RWPE2 (cell line): ENCODE measurements around the gene ST7.

Experiments used
- ATAC-seq: fragments of 200-7000 bp; cut with Tn5 transposase; 3 replicates; pipeline ENCODE4 v1.9.1; 2021; ENCODE audit warnings: low read depth
- DNase-seq: peaks from one replicate; pipeline ENCODE4 v3.0.0-alpha.2; 2020; ENCODE audit warnings: low spot score
- H3K27ac ChIP-seq: fragments of 450-650 bp; 2 replicates; pipeline ENCODE4 v1.5.1; 2017; ENCODE audit warnings: mild to moderate bottlenecking; ENCODE audit not compliant: poor library complexity, severe bottlenecking
- H3K27me3 ChIP-seq: fragments of 250-450 bp; sonication (Bioruptor Pico); 2 replicates; pipeline ENCODE4 v1.5.1; 2021; ENCODE audit warnings: mild to moderate bottlenecking, moderate library complexity; ENCODE audit not compliant: insufficient read depth, poor library complexity, severe bottlenecking
- H3K36me3 ChIP-seq: fragments of 250-450 bp; sonication (Bioruptor Pico); 2 replicates; pipeline ENCODE4 v1.5.1; 2020; ENCODE audit warnings: low read depth, mild to moderate bottlenecking, moderate library complexity
- H3K4me1 ChIP-seq: fragments of 250-450 bp; sonication (Bioruptor Pico); 2 replicates; pipeline ENCODE4 v1.5.1; 2021; ENCODE audit warnings: mild to moderate bottlenecking, moderate library complexity; ENCODE audit not compliant: insufficient read depth, poor library complexity, severe bottlenecking
- H3K4me3 ChIP-seq: fragments of 250-450 bp; sonication (Bioruptor Pico); 2 replicates; pipeline ENCODE4 v1.5.1; 2021; ENCODE audit warnings: mild to moderate bottlenecking, moderate library complexity; ENCODE audit not compliant: severe bottlenecking
- H3K9me3 ChIP-seq: fragments of 250-450 bp; sonication (Bioruptor Pico); 2 replicates; pipeline ENCODE4 v1.5.1; 2021; ENCODE audit warnings: mild to moderate bottlenecking, moderate library complexity; ENCODE audit not compliant: severe bottlenecking
- CTCF ChIP-seq: fragments of 450-650 bp; IDR thresholded peaks from one replicate; pipeline ENCODE4 v1.5.1; 2017; ENCODE audit warnings: mild to moderate bottlenecking, moderate library complexity; ENCODE audit not compliant: poor library complexity, severe bottlenecking

The ST7 gene

GRCh38 chr7:116949941-116950801 is 3.1 kb upstream of the ST7 start:
- no peaks in the 10 kb centered on the region for H3K36me3 ChIP-seq
- H3K9me3 ChIP-seq = no peaks in the 10 kb centered on the region
- ATAC-seq (no peak), DNase-seq (no peak)
- peaks cover 14% of the 10 kb centered on the region for H3K4me1 ChIP-seq
- no peak overlapping the region for H3K27ac ChIP-seq
- no peaks in the 10 kb centered on the region for H3K27me3 ChIP-seq
- no peak overlapping the region for H3K4me3 ChIP-seq
- TF ChIP-seq CTCF = no peak

GRCh38 chr7:116950889-116951351 is 2.4 kb upstream of the ST7 start:
- H3K27me3 ChIP-seq = no peaks in the 10 kb centered on the region
- no peak for TF ChIP-seq CTCF
- no peak for ATAC-seq
- H3K9me3 ChIP-seq = no peaks in the 10 kb centered on the region
- H3K4me3 ChIP-seq = no peak overlapping the region
- peaks cover 18% of the 10 kb centered on the region for H3K4me1 ChIP-seq
- H3K27ac ChIP-seq = no peak overlapping the region
- no peak for DNase-seq
- H3K36me3 ChIP-seq = no peaks in the 10 kb centered on the region

- no peak for TF ChIP-seq CTCF
- DNase-seq (no peak), ATAC-seq (no peak)
- no peaks in the 10 kb centered on the region for H3K27me3 ChIP-seq
- H3K27ac ChIP-seq = no peak overlapping the region
- no peak overlapping the region for H3K4me3 ChIP-seq
- H3K36me3 ChIP-seq = no peaks in the 10 kb centered on the region
- peaks cover 18% of the 10 kb centered on the region for H3K4me1 ChIP-seq
- H3K9me3 ChIP-seq = no peaks in the 10 kb centered on the region
Measured at GRCh38 chr7:116951366-116952292, 1.7 kb upstream of the ST7 start.

GRCh38 chr7:116952635-116953371 is 498 bp upstream of the ST7 start:
- H3K27ac ChIP-seq = peak overlapping the region; percentile 79
- peak overlapping the region; percentile 94 for H3K4me3 ChIP-seq
- H3K36me3 ChIP-seq = no peaks in the 10 kb centered on the region
- no peaks in the 10 kb centered on the region for H3K9me3 ChIP-seq
- TF ChIP-seq CTCF = no peak
- DNase-seq (no peak), ATAC-seq (peak; percentile 13; the same call in 1 of the 3 replicates)
- H3K27me3 ChIP-seq = no peaks in the 10 kb centered on the region
- peaks cover 18% of the 10 kb centered on the region for H3K4me1 ChIP-seq
